ENCODE results near the gene CH25H.
A peak's percentile ranks its signal among the peaks of the same experiment; 100 is the strongest.

Gene CH25H

GRCh38 chr10:89240519-89240918 lies 33.4 kb upstream of the CH25H start:
- H3K4me3 Mint-ChIP-seq: no peak overlapping the region
- DNase-seq (ENCODE audit: low spot score in 2 of 2) (no peak), ATAC-seq (no peak)
- H3K27ac Mint-ChIP-seq: no peak overlapping the region
- peaks cover 7% of the 10 kb centered on the region for H3K4me1 Mint-ChIP-seq
- no peaks in the 10 kb centered on the region for H3K9me3 Mint-ChIP-seq
- H3K36me3 Mint-ChIP-seq: peaks cover 21% of the 10 kb centered on the region

DNA sequence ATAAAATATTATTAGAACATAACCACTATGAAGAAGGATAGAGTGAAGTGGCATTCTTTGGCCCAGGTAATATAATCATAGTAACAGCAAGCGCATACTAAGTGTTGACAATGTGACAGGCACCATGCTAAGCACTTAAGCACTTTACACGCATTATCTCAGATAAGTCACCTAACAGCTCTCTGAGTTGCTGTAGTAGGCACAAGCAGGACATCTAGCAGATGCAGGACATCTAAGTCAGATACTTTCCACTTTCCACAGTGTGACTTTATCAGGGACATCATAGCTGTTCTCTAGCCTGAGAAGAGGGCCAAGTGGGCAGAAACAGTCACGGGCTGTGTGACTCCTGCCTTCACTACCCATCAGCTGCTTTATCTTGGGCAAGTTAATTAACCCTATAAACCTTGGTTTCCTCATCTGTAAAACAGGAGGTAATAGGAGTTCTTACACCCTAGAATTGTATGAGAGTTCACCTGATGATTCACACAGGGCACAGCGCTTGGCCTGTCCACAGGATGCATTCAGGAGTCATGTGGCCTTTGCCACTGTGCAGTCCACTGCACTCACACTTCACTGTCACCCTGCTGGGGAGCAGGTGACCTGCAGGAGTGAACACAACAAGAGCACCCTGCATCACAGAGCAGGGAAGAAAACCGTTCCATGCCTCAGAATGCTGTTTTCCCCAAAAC lies 32.0 kb upstream of the CH25H start:
- Mint-ChIP-seq H3K36me3 (peaks cover 18% of the 10 kb centered on the region), H3K9me3 (no peaks in the 10 kb centered on the region), H3K4me3 (no peak overlapping the region), H3K4me1 (peaks cover 16% of the 10 kb centered on the region), H3K27ac (no peak overlapping the region)
- no peak for DNase-seq (ENCODE audit: low spot score in 2 of 2)
- peak; percentile 45 for ATAC-seq

DNA sequence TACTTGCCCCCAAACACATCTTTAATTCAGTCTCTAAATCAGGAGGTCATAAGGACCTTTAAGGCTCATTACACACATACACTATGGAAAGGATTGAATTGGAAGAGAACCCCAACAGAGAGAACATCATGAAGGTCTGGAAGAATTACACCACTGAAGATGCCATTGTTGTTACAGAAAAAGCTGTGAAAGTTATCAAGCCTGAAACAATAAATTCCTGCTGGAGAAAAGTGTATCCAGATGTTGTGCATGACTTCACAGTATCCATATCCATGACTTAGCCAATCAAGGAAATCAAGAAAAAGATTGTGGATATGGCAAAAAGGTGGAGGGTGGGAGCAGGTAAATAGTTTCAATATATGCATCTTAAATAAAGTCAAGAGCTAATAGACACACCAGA lies 30.7 kb upstream of the CH25H start:
- ATAC-seq: no peak
- Mint-ChIP-seq H3K9me3 (no peaks in the 10 kb centered on the region), H3K27ac (no peak overlapping the region), H3K36me3 (peaks cover 18% of the 10 kb centered on the region), H3K4me3 (no peak overlapping the region), H3K4me1 (peaks cover 16% of the 10 kb centered on the region)
- DNase-seq (ENCODE audit: low spot score in 2 of 2): no peak

GRCh38 chr10:89236226-89236797 lies 29.2 kb upstream of the CH25H start:
- H3K4me1 Mint-ChIP-seq: peaks cover 16% of the 10 kb centered on the region
- ATAC-seq (no peak), DNase-seq (ENCODE audit: low spot score in 2 of 2) (no peak)
- no peak overlapping the region for H3K4me3 Mint-ChIP-seq
- H3K9me3 Mint-ChIP-seq: no peaks in the 10 kb centered on the region
- H3K27ac Mint-ChIP-seq: no peak overlapping the region
- peaks cover 18% of the 10 kb centered on the region for H3K36me3 Mint-ChIP-seq

DNA sequence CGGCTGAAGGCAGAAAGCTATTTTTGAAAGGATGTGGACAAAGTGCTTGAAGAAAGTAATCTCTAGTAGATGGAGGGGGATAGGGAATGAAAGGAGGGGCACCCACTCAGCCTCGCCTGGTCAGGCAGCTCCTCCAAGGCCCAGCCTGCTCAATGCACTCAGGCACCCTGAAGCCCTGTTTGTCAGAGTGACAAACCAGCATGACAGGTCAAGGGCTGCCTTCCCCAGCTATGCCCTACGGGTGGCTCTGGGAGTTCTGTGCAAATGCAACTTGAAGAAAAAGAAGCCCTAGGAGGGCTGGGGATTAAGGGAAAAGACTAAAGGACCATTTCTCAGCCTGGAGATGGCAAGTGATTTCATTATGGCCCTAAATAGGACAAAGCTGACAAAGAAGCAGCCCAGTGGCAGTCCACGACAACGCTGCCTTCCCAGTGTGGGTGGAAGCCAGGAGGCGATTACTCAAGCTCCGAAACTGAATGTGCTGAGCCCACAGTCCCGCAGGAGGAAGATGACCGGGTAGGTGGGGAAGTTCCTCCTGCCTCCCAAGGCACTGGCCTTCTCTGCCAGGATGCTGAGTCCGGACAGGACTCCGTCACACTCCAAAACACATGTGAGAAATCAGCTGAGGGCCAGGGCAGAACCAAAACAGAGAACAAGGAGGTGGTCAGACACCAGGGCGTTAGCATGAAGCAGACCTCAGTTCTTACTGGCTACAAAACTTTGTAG lies 28.1 kb upstream of the CH25H start:
- H3K9me3 Mint-ChIP-seq: no peaks in the 10 kb centered on the region
- peaks cover 18% of the 10 kb centered on the region for H3K36me3 Mint-ChIP-seq
- H3K27ac Mint-ChIP-seq: peak overlapping the region; percentile 33
- ATAC-seq: no peak
- H3K4me1 Mint-ChIP-seq: peaks cover 16% of the 10 kb centered on the region
- no peak for DNase-seq (ENCODE audit: low spot score in 2 of 2)
- H3K4me3 Mint-ChIP-seq: no peak overlapping the region

DNA sequence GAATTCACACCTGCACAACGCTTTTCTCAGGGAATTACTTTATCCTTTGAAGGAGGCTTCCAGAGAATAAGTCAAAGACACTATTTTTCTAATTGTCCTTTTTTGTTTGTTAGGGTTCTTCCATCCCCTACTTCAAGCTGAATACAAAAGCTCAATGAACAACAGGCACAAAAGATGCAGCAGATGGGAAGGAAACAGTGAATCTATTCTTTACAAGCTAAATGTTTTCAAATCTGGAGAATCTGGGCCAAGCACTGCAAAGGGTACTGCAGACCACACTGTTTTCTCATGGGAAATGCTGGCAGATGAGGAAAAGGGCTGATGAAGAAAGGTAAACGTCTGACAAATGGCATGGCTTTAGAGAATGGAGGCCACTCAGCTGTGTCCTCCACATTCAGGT lies 25.9 kb upstream of the CH25H start:
- ATAC-seq: no peak
- Mint-ChIP-seq H3K4me1 (peaks cover 11% of the 10 kb centered on the region), H3K27ac (no peak overlapping the region), H3K36me3 (peaks cover 20% of the 10 kb centered on the region), H3K4me3 (no peak overlapping the region), H3K9me3 (no peaks in the 10 kb centered on the region)
- no peak for DNase-seq (ENCODE audit: low spot score in 2 of 2)

GRCh38 chr10:89228962-89229361 lies 21.8 kb upstream of the CH25H start:
- ATAC-seq: peak; percentile 52
- H3K36me3 Mint-ChIP-seq: peaks cover 23% of the 10 kb centered on the region
- no peak overlapping the region for H3K4me3 Mint-ChIP-seq
- H3K9me3 Mint-ChIP-seq: no peaks in the 10 kb centered on the region
- no peak overlapping the region for H3K27ac Mint-ChIP-seq
- DNase-seq (ENCODE audit: low spot score in 2 of 2): no peak
- H3K4me1 Mint-ChIP-seq: no peaks in the 10 kb centered on the region

DNA sequence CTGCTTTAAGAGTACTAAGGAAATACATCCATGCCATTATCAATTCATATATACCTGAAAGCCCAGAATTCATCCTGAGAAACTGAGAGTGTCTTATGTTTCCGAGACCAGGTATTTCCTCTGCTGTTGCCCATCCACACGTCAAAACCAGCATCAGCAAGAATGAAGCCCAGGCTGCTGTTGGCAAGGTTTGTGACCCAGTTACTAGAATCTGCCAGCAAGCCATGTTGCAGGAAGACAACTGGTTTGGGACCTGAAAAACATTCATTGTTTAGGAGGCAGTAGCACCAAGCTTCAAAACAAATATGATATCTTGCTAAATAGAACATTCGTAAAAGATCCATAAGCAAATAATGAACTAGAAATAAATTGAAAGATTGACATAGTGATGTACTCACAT lies 21.0 kb upstream of the CH25H start:
- DNase-seq (ENCODE audit: low spot score in 2 of 2): no peak
- Mint-ChIP-seq H3K9me3 (no peaks in the 10 kb centered on the region), H3K4me3 (no peak overlapping the region), H3K36me3 (peaks cover 23% of the 10 kb centered on the region), H3K27ac (no peak overlapping the region), H3K4me1 (no peaks in the 10 kb centered on the region)
- no peak for ATAC-seq

DNA sequence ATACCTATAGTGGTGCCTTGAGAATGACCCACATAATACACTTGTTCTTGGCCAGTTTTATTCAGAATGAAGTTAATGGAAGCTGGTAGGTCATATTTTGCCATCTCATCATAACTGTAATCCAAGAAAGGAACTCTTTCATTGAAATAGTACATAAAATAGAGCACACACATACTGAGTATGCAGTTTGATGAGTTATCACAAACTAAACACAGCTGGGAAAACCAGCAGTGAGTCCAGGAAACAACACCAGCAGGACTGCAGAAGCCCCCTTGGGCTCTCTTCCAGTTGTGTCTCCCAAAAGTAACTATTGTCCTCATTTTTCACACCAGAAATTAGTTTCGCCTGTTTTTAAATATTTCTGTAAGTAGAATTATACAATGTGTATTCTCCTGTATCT lies 19.8 kb upstream of the CH25H start:
- no peak for ATAC-seq
- peaks cover 27% of the 10 kb centered on the region for H3K36me3 Mint-ChIP-seq
- no peak for DNase-seq (ENCODE audit: low spot score in 2 of 2)
- H3K27ac Mint-ChIP-seq: no peak overlapping the region
- no peak overlapping the region for H3K4me3 Mint-ChIP-seq
- H3K4me1 Mint-ChIP-seq: no peaks in the 10 kb centered on the region
- H3K9me3 Mint-ChIP-seq: no peaks in the 10 kb centered on the region

DNA sequence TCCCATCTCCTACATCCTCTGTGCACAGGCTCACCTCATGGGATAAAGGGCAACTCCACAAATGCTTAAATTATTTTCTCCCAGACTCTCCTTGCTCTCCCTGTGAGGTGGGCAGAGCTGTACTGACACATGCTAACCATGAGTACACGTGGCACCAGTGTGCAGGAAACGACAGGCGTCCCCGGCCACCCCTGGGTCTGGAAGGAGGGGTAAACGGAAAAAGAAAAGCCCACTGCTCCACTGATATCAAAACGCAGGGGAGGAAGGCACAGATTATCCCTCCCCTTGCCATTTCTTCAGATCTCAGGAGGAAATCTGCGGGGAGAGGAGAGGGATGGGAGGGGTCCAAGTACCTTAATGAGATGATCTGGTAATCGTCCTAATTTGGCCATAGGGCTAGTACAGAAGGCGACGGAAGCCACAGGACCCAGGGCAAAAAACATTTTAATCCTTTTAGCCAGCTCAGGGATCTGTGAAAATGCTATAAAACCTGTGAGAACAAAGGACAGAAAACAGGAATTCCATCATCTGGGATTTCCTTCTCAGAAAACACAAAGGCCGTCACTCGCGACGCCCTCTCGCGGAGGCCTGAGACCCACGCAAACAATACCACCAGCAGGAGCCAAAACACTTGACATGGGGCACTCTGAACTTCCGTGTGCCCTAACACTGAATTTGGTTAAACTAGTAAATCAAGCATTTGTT lies 17.8 kb upstream of the CH25H start:
- Mint-ChIP-seq H3K36me3 (peaks cover 37% of the 10 kb centered on the region), H3K9me3 (no peaks in the 10 kb centered on the region), H3K27ac (no peak overlapping the region), H3K4me1 (no peaks in the 10 kb centered on the region), H3K4me3 (peak overlapping the region; percentile 17)
- ATAC-seq: no peak
- no peak for DNase-seq (ENCODE audit: low spot score in 2 of 2)

DNA sequence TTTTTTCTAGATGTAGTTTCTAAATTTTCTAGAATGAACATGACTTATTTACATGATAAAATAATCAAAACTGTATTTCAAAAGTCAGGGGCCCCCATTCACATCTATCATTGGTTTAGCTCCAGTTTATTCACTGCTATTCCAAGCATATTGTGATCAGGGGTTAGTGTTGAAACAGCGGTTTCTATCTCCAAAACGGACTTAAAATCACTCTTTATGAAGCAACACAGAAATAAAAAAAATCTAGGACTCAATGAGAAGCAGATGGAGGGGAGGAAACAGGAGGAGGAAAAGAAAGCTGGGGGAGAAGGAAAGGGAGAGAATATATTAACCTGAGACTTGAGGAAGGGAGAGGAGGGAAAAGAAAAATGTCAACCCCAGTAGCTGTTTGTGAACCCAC lies 14.8 kb upstream of the CH25H start:
- DNase-seq (ENCODE audit: low spot score in 2 of 2) (no peak), ATAC-seq (no peak)
- peaks cover 5% of the 10 kb centered on the region for H3K4me1 Mint-ChIP-seq
- H3K27ac Mint-ChIP-seq: no peak overlapping the region
- peaks cover 20% of the 10 kb centered on the region for H3K36me3 Mint-ChIP-seq
- no peak overlapping the region for H3K4me3 Mint-ChIP-seq
- H3K9me3 Mint-ChIP-seq: no peaks in the 10 kb centered on the region

DNA sequence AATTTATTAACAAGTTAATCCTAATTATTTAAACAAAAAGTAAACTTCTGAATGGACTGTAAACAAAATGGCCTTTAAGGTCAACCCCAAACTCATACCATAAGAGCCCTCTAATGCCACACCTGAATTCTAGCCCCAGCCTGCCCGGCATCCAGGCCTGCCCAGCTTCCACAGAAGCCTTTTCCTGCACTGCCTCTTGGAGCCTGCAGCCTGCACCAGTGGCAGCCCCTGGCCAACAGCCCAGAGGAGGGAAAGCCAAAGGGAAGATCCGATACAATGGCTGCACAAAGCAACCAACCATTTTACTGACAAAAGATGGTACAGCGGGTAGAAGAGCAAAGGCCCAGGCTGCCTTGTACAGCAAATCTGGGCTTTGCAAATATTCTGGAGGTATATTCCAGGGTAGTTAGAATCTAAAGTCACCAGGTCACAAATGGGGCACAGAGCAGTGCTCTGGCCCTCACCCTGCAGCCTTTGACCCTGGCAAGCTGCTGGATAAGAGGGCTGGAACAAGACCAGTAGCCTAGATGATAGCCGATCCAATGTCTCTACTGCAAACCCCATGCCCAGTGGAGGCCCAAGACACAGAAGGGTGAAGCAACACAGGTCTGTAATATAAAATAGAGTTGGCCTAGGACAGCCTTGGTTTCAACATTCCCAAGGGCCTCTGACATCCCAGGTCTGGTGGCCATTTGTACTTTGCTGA lies 12.5 kb upstream of the CH25H start:
- Mint-ChIP-seq H3K27ac (no peak overlapping the region), H3K9me3 (no peaks in the 10 kb centered on the region), H3K4me1 (peaks cover 5% of the 10 kb centered on the region), H3K4me3 (no peak overlapping the region), H3K36me3 (peaks cover 21% of the 10 kb centered on the region)
- peak; percentile 13 for ATAC-seq
- DNase-seq (ENCODE audit: low spot score in 2 of 2): no peak

DNA sequence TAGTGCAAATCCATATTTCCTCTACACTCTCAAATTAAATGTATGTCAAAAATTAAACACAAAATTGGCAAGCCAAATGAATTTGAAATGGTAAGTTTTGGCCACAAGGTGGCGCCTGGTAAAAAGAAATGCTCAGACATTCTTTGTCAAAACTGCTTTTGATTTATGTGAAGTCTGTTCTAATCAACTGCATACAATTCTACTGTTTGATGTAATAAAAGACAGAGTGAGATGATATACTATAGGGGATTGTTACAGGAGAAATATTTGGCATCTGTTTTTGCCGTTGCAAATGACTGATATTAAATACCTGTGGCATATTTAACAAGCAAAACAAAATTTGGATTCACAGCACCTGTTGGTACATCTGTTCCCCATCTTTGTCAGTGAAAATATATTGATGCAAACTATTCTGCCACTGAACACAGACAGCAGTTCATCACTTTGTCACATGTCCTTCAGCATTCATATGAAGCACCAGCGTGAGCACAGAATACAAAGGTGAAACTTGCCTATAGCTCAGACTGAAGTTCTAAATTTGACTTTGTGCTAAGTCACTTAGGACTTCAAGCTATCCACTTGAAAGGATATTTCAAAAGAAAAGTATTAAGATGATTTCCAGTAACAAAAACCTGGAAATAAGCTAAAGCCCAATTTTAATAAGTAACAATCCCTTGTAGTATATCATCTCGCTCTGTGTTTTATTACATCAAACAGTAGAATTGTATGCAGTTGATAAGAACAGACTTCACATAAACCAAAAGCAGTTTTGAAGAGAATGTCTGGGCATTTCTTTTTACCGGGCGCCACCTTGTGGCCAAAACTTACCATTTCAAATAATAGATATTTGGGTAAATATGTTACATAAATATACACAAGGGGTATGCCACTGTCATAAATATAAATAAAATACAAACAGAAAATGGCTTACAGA lies 10.2 kb upstream of the CH25H start:
- ATAC-seq (peak; percentile 49), DNase-seq (ENCODE audit: low spot score in 2 of 2) (peak; percentile 54 to 77)
- Mint-ChIP-seq H3K4me3 (no peak overlapping the region), H3K9me3 (no peaks in the 10 kb centered on the region), H3K27ac (no peak overlapping the region), H3K36me3 (peaks cover 25% of the 10 kb centered on the region), H3K4me1 (peaks cover 5% of the 10 kb centered on the region)

DNA sequence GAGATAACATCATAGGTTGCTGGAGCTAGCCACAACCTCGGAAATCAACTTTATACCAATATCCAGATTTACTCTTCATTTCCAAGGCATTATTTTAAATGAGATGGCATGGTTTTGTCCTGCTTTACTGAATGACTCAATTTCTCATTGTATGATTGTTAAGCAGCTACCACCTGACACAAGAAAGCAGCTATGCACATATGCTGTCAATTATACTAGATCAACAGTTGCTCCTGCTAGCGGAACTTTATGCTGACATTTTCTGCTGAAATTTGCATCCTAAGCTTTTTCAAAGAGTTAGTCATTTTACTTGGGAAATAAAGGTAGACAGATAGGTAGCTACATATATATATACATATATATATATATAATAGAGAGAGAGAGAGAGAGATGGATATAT lies 8.9 kb upstream of the CH25H start:
- DNase-seq (ENCODE audit: low spot score in 2 of 2) (no peak), ATAC-seq (no peak)
- H3K4me3 Mint-ChIP-seq: no peak overlapping the region
- H3K27ac Mint-ChIP-seq: no peak overlapping the region
- H3K4me1 Mint-ChIP-seq: peaks cover 5% of the 10 kb centered on the region
- H3K9me3 Mint-ChIP-seq: no peaks in the 10 kb centered on the region
- H3K36me3 Mint-ChIP-seq: peaks cover 15% of the 10 kb centered on the region

Measured in stimulated activated effector memory CD8-positive, alpha-beta T cell treated with anti-CD3 and anti-CD28 coated beads, Interleukin-12 subunit alpha, Interleukin-12 subunit beta, amount 100 ng/mL, for 72 hours (primary cell).